Liver (tissue), 9 donors: Measurements from ENCODE around the gene NAGLU. TPM values are rescaled to one million over a fixed set of nuclear protein-coding genes. Genes with fewer than 3 reads are reported as not detected.

Source experiments
- DNase-seq: peaks from one replicate; pipeline ENCODE4 v3.0.0-alpha.2; 2017; ENCODE audit warnings: low spot score
- H3K27ac ChIP-seq, 2 donors: one replicate each; pipeline ENCODE4 v1.7.0; 2013; ENCODE audit warnings: inconsistent platforms in 2 of 2, low read length in 2 of 2, control low read depth in 1 of 2, low read depth in 1 of 2, mild to moderate bottlenecking in 1 of 2
- H3K27me3 ChIP-seq, 4 donors: one replicate each; pipeline versions ENCODE4 v1.6.1 to v1.7.0; 2013; ENCODE audit warnings: low read length in 3 of 4, inconsistent platforms in 1 of 4, mild to moderate bottlenecking in 1 of 4, moderate library complexity in 1 of 4; ENCODE audit not compliant: control insufficient read depth in 4 of 4, insufficient read depth in 4 of 4
- H3K36me3 ChIP-seq, 4 donors: one replicate each; pipeline versions ENCODE4 v1.6.1 to v1.7.0; 2013; ENCODE audit warnings: low read length in 3 of 4, mild to moderate bottlenecking in 3 of 4, low read depth in 1 of 4, moderate library complexity in 1 of 4; ENCODE audit not compliant: control insufficient read depth in 4 of 4, insufficient read depth in 3 of 4
- H3K4me1 ChIP-seq, 4 donors: one replicate each; pipeline versions ENCODE4 v1.6.1 to v1.7.0; 2013; ENCODE audit warnings: low read length in 3 of 4, mild to moderate bottlenecking in 3 of 4, moderate library complexity in 1 of 4; ENCODE audit not compliant: control insufficient read depth in 4 of 4, insufficient read depth in 4 of 4
- H3K4me3 ChIP-seq, 3 donors: one replicate each; pipeline versions ENCODE4 v1.6.1 to v1.7.0; 2013; ENCODE audit warnings: low read length in 3 of 3, control low read depth in 1 of 3, low read depth in 1 of 3, mild to moderate bottlenecking in 1 of 3
- H3K9ac ChIP-seq, 2 donors: one replicate each; pipeline ENCODE4 v1.7.0; 2013; ENCODE audit warnings: low read length in 2 of 2, mild to moderate bottlenecking in 2 of 2, moderate library complexity in 2 of 2, control low read depth in 1 of 2, low read depth in 1 of 2
- H3K9me3 ChIP-seq, 4 donors: one replicate each; pipeline versions ENCODE4 v1.6.1 to v1.7.0; 2013; ENCODE audit warnings: low read length in 3 of 4; ENCODE audit not compliant: control insufficient read depth in 4 of 4
- EGR1 ChIP-seq, 2 donors: IDR thresholded peaks; 2 replicates each; pipeline ENCODE4 v1.6.1; 2016 to 2018; ENCODE audit warnings: antibody characterized with exemption in 2 of 2, low read depth in 2 of 2
- FOXA1 ChIP-seq: IDR thresholded peaks from 2 replicates; pipeline ENCODE4 v1.6.1; 2016; ENCODE audit warnings: antibody characterized with exemption
- FOXA2 ChIP-seq: IDR thresholded peaks from 2 replicates; pipeline ENCODE4 v1.6.1; 2016; ENCODE audit warnings: antibody characterized with exemption
- GABPA ChIP-seq, 2 donors: IDR thresholded peaks in 1 of 2; conservative IDR thresholded peaks in 1 of 2; 2 replicates each; pipeline ENCODE4 v1.6.1; 2016; ENCODE audit warnings: antibody characterized with exemption in 2 of 2, mild to moderate bottlenecking in 1 of 2, moderate library complexity in 1 of 2
- HNF4A ChIP-seq, 2 donors: conservative IDR thresholded peaks; 2 replicates each; pipeline ENCODE4 v1.6.1; 2016; ENCODE audit warnings: antibody characterized with exemption in 2 of 2, mild to moderate bottlenecking in 2 of 2
- HNF4G ChIP-seq: IDR thresholded peaks from 2 replicates; pipeline ENCODE4 v1.6.1; 2016; ENCODE audit warnings: antibody characterized with exemption
- JUND ChIP-seq, 2 donors: IDR thresholded peaks; 2 replicates each; pipeline ENCODE4 v1.6.1; 2016; ENCODE audit warnings: antibody characterized with exemption in 2 of 2
- NR2F2 ChIP-seq: IDR thresholded peaks from 2 replicates; pipeline ENCODE4 v1.6.1; 2016; ENCODE audit warnings: antibody characterized with exemption
- RAD21 ChIP-seq, 2 donors: IDR thresholded peaks; 2 replicates each; pipeline ENCODE4 v1.6.1; 2016; ENCODE audit warnings: antibody characterized with exemption in 2 of 2, mild to moderate bottlenecking in 2 of 2
- RXRA ChIP-seq, 2 donors: IDR thresholded peaks; 2 replicates each; pipeline ENCODE4 v1.6.1; 2017 to 2018; ENCODE audit warnings: antibody characterized with exemption in 2 of 2, mild to moderate bottlenecking in 1 of 2
- SP1 ChIP-seq: IDR thresholded peaks from 2 replicates; pipeline ENCODE4 v1.6.1; 2018; ENCODE audit warnings: antibody characterized with exemption, mild to moderate bottlenecking
- TAF1 ChIP-seq: conservative IDR thresholded peaks from 2 replicates; pipeline ENCODE4 v1.6.1; 2016; ENCODE audit warnings: antibody characterized with exemption, mild to moderate bottlenecking
- YY1 ChIP-seq: IDR thresholded peaks from 2 replicates; pipeline ENCODE4 v1.6.1; 2016; ENCODE audit warnings: antibody characterized with exemption, mild to moderate bottlenecking
- WGBS: extraction: QIAGEN DNeasy Blood & Tissue Kit; methylation state at CpG from one replicate; pipeline ENCODE4 v1.1.7; 2013; 5-methylcytosine and 5-hydroxymethylcytosine counted together
- polyA plus RNA-seq, 2 donors: library from polyadenylated mRNA; stranded (reverse) in 1 of 2; unstranded in 1 of 2; fragments of 200-250 nt in 1 of 2; fragments of >200 nt in 1 of 2; fragmentation: Nextera tagmentation in 1 of 2; extraction: Ambion mirVana in 1 of 2; gene quantifications; one replicate each; pipeline versions ENCODE4 v1.2.1 to v1.2.3, GENCODE V29; 2013 to 2015
- total RNA-seq, 2 donors: library from RNA; depleted of rRNA; stranded (reverse); fragments of >200 nt; gene quantifications; one replicate each; pipeline ENCODE4 v1.2.3, GENCODE V29; 2014
- TF ChIP-seq, protein P1 (sequence below): IDR thresholded peaks from 2 replicates; pipeline ENCODE4 v1.6.1; 2016; ENCODE audit warnings: antibody characterized with exemption
- TF ChIP-seq, protein P2 (sequence below): IDR thresholded peaks from 2 replicates; pipeline ENCODE4 v1.6.1; 2016; ENCODE audit warnings: antibody characterized with exemption
- TF ChIP-seq, protein P3 (sequence below): IDR thresholded peaks from 2 replicates; pipeline ENCODE4 v1.6.1; 2016; ENCODE audit warnings: antibody characterized with exemption, mild to moderate bottlenecking
- TF ChIP-seq, protein P4 (sequence below): IDR thresholded peaks from 2 replicates; pipeline ENCODE4 v1.6.1; 2016; ENCODE audit warnings: antibody characterized with exemption
- TF ChIP-seq, protein P5 (sequence below): fragments of 150-350 bp; IDR thresholded peaks from 2 replicates; pipeline ENCODE4 v1.5.1; 2017; ENCODE audit warnings: improper control_type of control experiment, low read depth, low read length; ENCODE audit not compliant: missing input control
- donor health status: healthy.
- donor health status: healthy.
- donor health status: healthy.
- donor health status: healthy.
- donor health status: healthy.

The NAGLU gene
- total and polyA plus RNA-seq, 4 donors, result 15.5 to 41.2 (median 28.9) TPM

DNA sequence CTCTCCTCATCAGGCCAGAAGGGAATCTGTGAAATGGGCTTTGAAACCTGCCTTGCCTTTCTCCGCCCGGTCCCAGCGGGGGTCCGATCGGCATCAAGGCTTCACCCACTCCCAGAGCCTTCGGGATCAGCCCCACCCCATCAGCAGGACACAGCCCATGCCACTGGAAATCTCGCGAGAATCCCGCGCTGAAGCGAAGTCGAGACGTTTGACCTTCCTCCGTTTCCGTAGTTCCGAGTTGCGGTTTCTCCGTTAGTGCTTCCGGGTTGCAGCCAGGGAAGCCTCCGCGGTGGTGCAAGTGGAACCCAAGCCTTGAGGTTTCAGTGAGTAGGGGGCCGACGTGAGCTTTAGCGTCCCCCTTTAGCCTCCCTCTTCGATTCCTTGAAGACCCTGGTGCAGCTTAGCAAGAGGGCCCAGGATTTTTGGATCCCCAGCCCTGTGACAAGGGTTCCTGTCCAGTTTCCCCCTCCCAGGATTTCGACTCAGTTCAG is 25.9 kb downstream of the NAGLU start, which contains the start of gene COASY:
Gene COASY (plus strand): TSS at position 252 of the 491 bp plus-strand sequence. CDS start 475 bp downstream, outside the sequence.
- Histone ChIP-seq H3K4me1 (peaks cover 15 to 52% (median 44%) of the 10 kb centered on the region in 4 donors), H3K36me3 (peaks cover 0 to 8% (median 5%) of the 10 kb centered on the region in 4 donors)
- under 1% methylated on average over 26 of the region's 26 CpGs for WGBS

More for the DNA sequence above, 25.9 kb downstream of the NAGLU start, which contains the start of gene COASY:
- peak; percentile 58 for TF ChIP-seq SP1
- TF ChIP-seq NR2F2, result peak; percentile 25
- peak in 1 of 2 donors; percentile 38 for TF ChIP-seq JUND (IDR thresholded peaks at IDR 0.05)
- TF ChIP-seq, protein P1, sequence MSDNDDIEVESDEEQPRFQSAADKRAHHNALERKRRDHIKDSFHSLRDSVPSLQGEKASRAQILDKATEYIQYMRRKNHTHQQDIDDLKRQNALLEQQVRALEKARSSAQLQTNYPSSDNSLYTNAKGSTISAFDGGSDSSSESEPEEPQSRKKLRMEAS, result no peak
- TF ChIP-seq YY1, result peak; percentile 82
- TF ChIP-seq, protein P2, sequence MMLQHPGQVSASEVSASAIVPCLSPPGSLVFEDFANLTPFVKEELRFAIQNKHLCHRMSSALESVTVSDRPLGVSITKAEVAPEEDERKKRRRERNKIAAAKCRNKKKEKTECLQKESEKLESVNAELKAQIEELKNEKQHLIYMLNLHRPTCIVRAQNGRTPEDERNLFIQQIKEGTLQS, result no peak
- peak; percentile 23 to 32 for TF ChIP-seq RAD21 (IDR thresholded peaks at IDR 0.05)
- TF ChIP-seq FOXA2, result no peak
- TF ChIP-seq, protein P3, sequence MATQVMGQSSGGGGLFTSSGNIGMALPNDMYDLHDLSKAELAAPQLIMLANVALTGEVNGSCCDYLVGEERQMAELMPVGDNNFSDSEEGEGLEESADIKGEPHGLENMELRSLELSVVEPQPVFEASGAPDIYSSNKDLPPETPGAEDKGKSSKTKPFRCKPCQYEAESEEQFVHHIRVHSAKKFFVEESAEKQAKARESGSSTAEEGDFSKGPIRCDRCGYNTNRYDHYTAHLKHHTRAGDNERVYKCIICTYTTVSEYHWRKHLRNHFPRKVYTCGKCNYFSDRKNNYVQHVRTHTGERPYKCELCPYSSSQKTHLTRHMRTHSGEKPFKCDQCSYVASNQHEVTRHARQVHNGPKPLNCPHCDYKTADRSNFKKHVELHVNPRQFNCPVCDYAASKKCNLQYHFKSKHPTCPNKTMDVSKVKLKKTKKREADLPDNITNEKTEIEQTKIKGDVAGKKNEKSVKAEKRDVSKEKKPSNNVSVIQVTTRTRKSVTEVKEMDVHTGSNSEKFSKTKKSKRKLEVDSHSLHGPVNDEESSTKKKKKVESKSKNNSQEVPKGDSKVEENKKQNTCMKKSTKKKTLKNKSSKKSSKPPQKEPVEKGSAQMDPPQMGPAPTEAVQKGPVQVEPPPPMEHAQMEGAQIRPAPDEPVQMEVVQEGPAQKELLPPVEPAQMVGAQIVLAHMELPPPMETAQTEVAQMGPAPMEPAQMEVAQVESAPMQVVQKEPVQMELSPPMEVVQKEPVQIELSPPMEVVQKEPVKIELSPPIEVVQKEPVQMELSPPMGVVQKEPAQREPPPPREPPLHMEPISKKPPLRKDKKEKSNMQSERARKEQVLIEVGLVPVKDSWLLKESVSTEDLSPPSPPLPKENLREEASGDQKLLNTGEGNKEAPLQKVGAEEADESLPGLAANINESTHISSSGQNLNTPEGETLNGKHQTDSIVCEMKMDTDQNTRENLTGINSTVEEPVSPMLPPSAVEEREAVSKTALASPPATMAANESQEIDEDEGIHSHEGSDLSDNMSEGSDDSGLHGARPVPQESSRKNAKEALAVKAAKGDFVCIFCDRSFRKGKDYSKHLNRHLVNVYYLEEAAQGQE, result peak; percentile 58
- no peak for TF ChIP-seq HNF4G
- peak; percentile 16 to 52 for TF ChIP-seq HNF4A (conservative IDR thresholded peaks at IDR 0.05)
- TF ChIP-seq TAF1, result no peak
- TF ChIP-seq RXRA (IDR thresholded peaks at IDR 0.05), result peak; percentile 30 to 59
- no peak for TF ChIP-seq FOXA1
- TF ChIP-seq, protein P4, sequence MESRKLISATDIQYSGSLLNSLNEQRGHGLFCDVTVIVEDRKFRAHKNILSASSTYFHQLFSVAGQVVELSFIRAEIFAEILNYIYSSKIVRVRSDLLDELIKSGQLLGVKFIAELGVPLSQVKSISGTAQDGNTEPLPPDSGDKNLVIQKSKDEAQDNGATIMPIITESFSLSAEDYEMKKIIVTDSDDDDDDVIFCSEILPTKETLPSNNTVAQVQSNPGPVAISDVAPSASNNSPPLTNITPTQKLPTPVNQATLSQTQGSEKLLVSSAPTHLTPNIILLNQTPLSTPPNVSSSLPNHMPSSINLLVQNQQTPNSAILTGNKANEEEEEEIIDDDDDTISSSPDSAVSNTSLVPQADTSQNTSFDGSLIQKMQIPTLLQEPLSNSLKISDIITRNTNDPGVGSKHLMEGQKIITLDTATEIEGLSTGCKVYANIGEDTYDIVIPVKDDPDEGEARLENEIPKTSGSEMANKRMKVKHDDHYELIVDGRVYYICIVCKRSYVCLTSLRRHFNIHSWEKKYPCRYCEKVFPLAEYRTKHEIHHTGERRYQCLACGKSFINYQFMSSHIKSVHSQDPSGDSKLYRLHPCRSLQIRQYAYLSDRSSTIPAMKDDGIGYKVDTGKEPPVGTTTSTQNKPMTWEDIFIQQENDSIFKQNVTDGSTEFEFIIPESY, result peak; percentile 100
- TF ChIP-seq EGR1 (IDR thresholded peaks at IDR 0.05; ENCODE audit: low read depth in 2 of 2), result peak in 1 of 2 donors; percentile 55
- peak; percentile 76 to 97 for TF ChIP-seq GABPA (IDR thresholded peaks at IDR 0.05 in 1 of 2, conservative IDR thresholded peaks at IDR 0.05 in 1 of 2)
- TF ChIP-seq, protein P5, sequence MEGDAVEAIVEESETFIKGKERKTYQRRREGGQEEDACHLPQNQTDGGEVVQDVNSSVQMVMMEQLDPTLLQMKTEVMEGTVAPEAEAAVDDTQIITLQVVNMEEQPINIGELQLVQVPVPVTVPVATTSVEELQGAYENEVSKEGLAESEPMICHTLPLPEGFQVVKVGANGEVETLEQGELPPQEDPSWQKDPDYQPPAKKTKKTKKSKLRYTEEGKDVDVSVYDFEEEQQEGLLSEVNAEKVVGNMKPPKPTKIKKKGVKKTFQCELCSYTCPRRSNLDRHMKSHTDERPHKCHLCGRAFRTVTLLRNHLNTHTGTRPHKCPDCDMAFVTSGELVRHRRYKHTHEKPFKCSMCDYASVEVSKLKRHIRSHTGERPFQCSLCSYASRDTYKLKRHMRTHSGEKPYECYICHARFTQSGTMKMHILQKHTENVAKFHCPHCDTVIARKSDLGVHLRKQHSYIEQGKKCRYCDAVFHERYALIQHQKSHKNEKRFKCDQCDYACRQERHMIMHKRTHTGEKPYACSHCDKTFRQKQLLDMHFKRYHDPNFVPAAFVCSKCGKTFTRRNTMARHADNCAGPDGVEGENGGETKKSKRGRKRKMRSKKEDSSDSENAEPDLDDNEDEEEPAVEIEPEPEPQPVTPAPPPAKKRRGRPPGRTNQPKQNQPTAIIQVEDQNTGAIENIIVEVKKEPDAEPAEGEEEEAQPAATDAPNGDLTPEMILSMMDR, result no peak
- Histone ChIP-seq H3K9me3 (no peaks in the 10 kb centered on the region), H3K27me3 (no peaks in the 10 kb centered on the region), H3K27ac (peak within 1 kb of the TSS; percentile 85 to 86), H3K9ac (peak within 1 kb of the TSS; percentile 73 to 97), H3K4me3 (peak within 1 kb of the TSS; percentile 80 to 90 (median 85))
- peak; percentile 94 for DNase-seq
